ENCODE results near the gene COL20A1. TPM values are rescaled to one million over a fixed set of nuclear protein-coding genes. Genes with fewer than 3 reads are reported as not detected.

Gene COL20A1
- total and polyA plus RNA-seq, 2 donors (not counting 1 experiment from before 2014, with no cell fraction given) = not detected

- H3K27ac Mint-ChIP-seq = no peak overlapping the region
- no peak for DNase-seq
- no peak for TF ChIP-seq EZH2 (IDR thresholded peaks at IDR 0.05; ENCODE audit: borderline replicate concordance, insufficient read depth, low read depth, low read length, poor library complexity, severe bottlenecking)
- ATAC-seq (ENCODE audit: low read depth) = no peak
- CTCF ChIA-PET = interaction anchor here (2.9 kb wide), 1 partner anchor 73 kb away, joined by 15 read pairs; no protein-coding TSS in a partner anchor
- Histone ChIP-seq H4K20me1 (ENCODE audit: control insufficient read depth, insufficient read depth, low read length, poor library complexity, severe bottlenecking) (no peaks in the 10 kb centered on the region), H3K27ac (ENCODE audit: low read length in 2 of 2) (no peak overlapping the region), H3K4me2 (replicated peaks; ENCODE audit: low read depth, low read length, poor library complexity, severe bottlenecking) (no peak overlapping the region), H2AFZ (ENCODE audit: insufficient read depth, low read depth, low read length, poor library complexity, severe bottlenecking) (no peak overlapping the region), H3K9ac (ENCODE audit: low read length) (no peak overlapping the region), H3K79me2 (ENCODE audit: control insufficient read depth, insufficient read depth, low read length) (no peaks in the 10 kb centered on the region), H3K4me3 (ENCODE audit: control extremely low read depth in 1 of 5, extremely low read depth in 1 of 5, insufficient read depth in 1 of 5, low read depth in 2 of 5, low read length in 4 of 5) (no peak overlapping the region), H3K27me3 (replicated peaks in 1 of 4; ENCODE audit: control extremely low read depth in 1 of 4, control insufficient read depth in 3 of 4, insufficient read depth in 4 of 4, low read length in 3 of 4) (peaks cover 0 to 12% (median under 1%) of the 10 kb centered on the region in 4 experiments), H3K4me1 (ENCODE audit: control insufficient read depth in 2 of 2, insufficient read depth in 2 of 2, low read length in 2 of 2) (no peaks in the 10 kb centered on the region), H3K9me3 (ENCODE audit: control extremely low read depth in 1 of 3, control insufficient read depth in 2 of 3, insufficient read depth in 1 of 3, low read length in 2 of 3) (peaks cover 0 to 14% (median 0%) of the 10 kb centered on the region in 3 donors), H3K36me3 (replicated peaks in 1 of 2; ENCODE audit: control extremely low read depth in 1 of 2, control insufficient read depth in 1 of 2, extremely low read depth in 1 of 2, insufficient read depth in 2 of 2, low read length in 1 of 2) (no peaks in the 10 kb centered on the region)
- H3K9me3 Mint-ChIP-seq (ENCODE audit: insufficient read depth) = no peaks in the 10 kb centered on the region
- intact Hi-C loops (cut with micrococcal nuclease) = no loop called here
- POLR2A ChIA-PET = no interaction called here
- H3K4me1 Mint-ChIP-seq = no peaks in the 10 kb centered on the region
- WGBS (ENCODE audit: insufficient coverage) = 90% methylated on average over 30 of the region's 30 CpGs
- H3K4me3 Mint-ChIP-seq = no peak overlapping the region
- peaks cover 4% of the 10 kb centered on the region for H3K27me3 Mint-ChIP-seq
These were observed 15.4 kb downstream of the COL20A1 start for GRCh38 chr20:63308218-63308911.

- 56% methylated on average over 35 of the region's 35 CpGs for WGBS (ENCODE audit: insufficient coverage)
- Histone ChIP-seq H4K20me1 (ENCODE audit: control insufficient read depth, insufficient read depth, low read length, poor library complexity, severe bottlenecking) (no peaks in the 10 kb centered on the region), H3K79me2 (ENCODE audit: control insufficient read depth, insufficient read depth, low read length) (no peaks in the 10 kb centered on the region), H3K27ac (ENCODE audit: low read length in 2 of 2) (no peak overlapping the region), H3K9me3 (ENCODE audit: control extremely low read depth in 1 of 3, control insufficient read depth in 2 of 3, insufficient read depth in 1 of 3, low read length in 2 of 3) (peaks cover 0 to 5% (median 0%) of the 10 kb centered on the region in 3 donors), H3K4me3 (ENCODE audit: control extremely low read depth in 1 of 5, extremely low read depth in 1 of 5, insufficient read depth in 1 of 5, low read depth in 2 of 5, low read length in 4 of 5) (no peak overlapping the region), H3K4me2 (replicated peaks; ENCODE audit: low read depth, low read length, poor library complexity, severe bottlenecking) (no peak overlapping the region), H3K36me3 (replicated peaks in 1 of 2; ENCODE audit: control extremely low read depth in 1 of 2, control insufficient read depth in 1 of 2, extremely low read depth in 1 of 2, insufficient read depth in 2 of 2, low read length in 1 of 2) (no peaks in the 10 kb centered on the region), H2AFZ (ENCODE audit: insufficient read depth, low read depth, low read length, poor library complexity, severe bottlenecking) (no peak overlapping the region), H3K9ac (ENCODE audit: low read length) (no peak overlapping the region), H3K27me3 (replicated peaks in 1 of 4; ENCODE audit: control extremely low read depth in 1 of 4, control insufficient read depth in 3 of 4, insufficient read depth in 4 of 4, low read length in 3 of 4) (peaks cover 0 to 12% (median 0%) of the 10 kb centered on the region in 4 experiments), H3K4me1 (ENCODE audit: control insufficient read depth in 2 of 2, insufficient read depth in 2 of 2, low read length in 2 of 2) (no peaks in the 10 kb centered on the region)
- DNase-seq = no peak
- no peak for ATAC-seq (ENCODE audit: low read depth)
- H3K4me3 Mint-ChIP-seq = no peak overlapping the region
- no peak for TF ChIP-seq EZH2 (IDR thresholded peaks at IDR 0.05; ENCODE audit: borderline replicate concordance, insufficient read depth, low read depth, low read length, poor library complexity, severe bottlenecking)
- peak; percentile 58 for TF ChIP-seq CTCF (IDR thresholded peaks at IDR 0.05)
- H3K9me3 Mint-ChIP-seq (ENCODE audit: insufficient read depth) = no peaks in the 10 kb centered on the region
- no peaks in the 10 kb centered on the region for H3K4me1 Mint-ChIP-seq
- H3K27me3 Mint-ChIP-seq = peaks cover 4% of the 10 kb centered on the region
- H3K27ac Mint-ChIP-seq = no peak overlapping the region
- ChIA-PET CTCF (interaction anchor here (0.7 to 2.9 kb wide), 4 partner anchors 36 to 664 kb away, joined by 3 to 15 read pairs (median 3); partner anchors contain the start of gene ARFGAP1), POLR2A (no interaction called here)
- intact Hi-C loops (cut with micrococcal nuclease) = no loop called here
These were observed 16.5 kb downstream of the COL20A1 start for GRCh38 chr20:63309261-63310071.

All from B cell (primary cell).